DOHH2 (cell line): ENCODE data around the gene KDELR3.

Experiments used
- CTCF ChIP-seq: fragments of 200-600 bp; sonication (generic); IDR thresholded peaks from one replicate; pipeline ENCODE4 v1.5.1; 2014; ENCODE audit warnings: antibody characterized with exemption, mild to moderate bottlenecking, low read depth, low read length; ENCODE audit not compliant: poor library complexity, severe bottlenecking
- EZH2phosphoT487 ChIP-seq: fragments of 200-600 bp; sonication (generic); IDR thresholded peaks from 2 replicates; pipeline ENCODE4 v1.6.1; 2017; ENCODE audit warnings: borderline replicate concordance, mild to moderate bottlenecking, antibody characterized with exemption, low read length, moderate library complexity, mixed read lengths

GRCh38 chr22:38431266-38432010 is 36.5 kb upstream of the KDELR3 start:
- no peak for TF ChIP-seq CTCF
- no peak for TF ChIP-seq EZH2phosphoT487
